ENCODE data around the gene TTPAL. TPM values are rescaled to one million over a fixed set of nuclear protein-coding genes. Genes with fewer than 3 reads are reported as not detected.

The TTPAL gene
- polyA plus RNA-seq, 1 of the 3 experiments (the other 2 are of a cell fraction), result 5.7 TPM

- H4K20me1 ChIP-seq (ENCODE audit: insufficient read depth), result no peaks in the 10 kb centered on the region
- no peak overlapping the region for H2AFZ ChIP-seq (ENCODE audit: low read depth)
- ChIA-PET POLR2A (no interaction called here), CTCF (no interaction called here)
- peaks cover 0 to 44% of the 10 kb centered on the region in 2 experiments; a peak in 2 of 4 replicates for H3K4me1 ChIP-seq (ENCODE audit: control insufficient read depth in 1 of 2, insufficient read depth in 2 of 2, low read depth in 1 of 2, low read length in 1 of 2)
- DNase-seq, result no peak
- peak overlapping the region; percentile 70 for H3K9ac ChIP-seq
- no peak overlapping the region for H3K4me3 ChIP-seq (ENCODE audit: low read depth in 2 of 2, low read length in 1 of 2)
- peaks cover 56% of the 10 kb centered on the region for H3F3A ChIP-seq (replicated peaks; ENCODE audit: insufficient read depth)
- H3K79me2 ChIP-seq (ENCODE audit: insufficient read depth), result peaks cover 19% of the 10 kb centered on the region; the same call in 1 of the 2 replicates
- H3K4me2 ChIP-seq, result peak overlapping the region; percentile 61; the same call in 1 of the 2 replicates
- H3K9me2 ChIP-seq, result no peaks in the 10 kb centered on the region
- H3K27me3 ChIP-seq (ENCODE audit: insufficient read depth), result no peaks in the 10 kb centered on the region
- peaks cover 50 to 73% of the 10 kb centered on the region in 2 experiments for H3K36me3 ChIP-seq (replicated peaks in 1 of 2; ENCODE audit: control insufficient read depth in 1 of 2, insufficient read depth in 2 of 2, low read length in 1 of 2)
- 35% methylated on average over 3 of the region's 3 CpGs for WGBS (ENCODE audit: low lambda C conversion rate)
- H3K9me3 ChIP-seq, result no peaks in the 10 kb centered on the region
- peak overlapping the region in 1 of 2 experiments; percentile 100; a peak in 2 of 4 replicates for H3K27ac ChIP-seq (ENCODE audit: low read depth in 2 of 2, low read length in 1 of 2)
- TF ChIP-seq CTCF (IDR thresholded peaks at IDR 0.05) (no peak), FOXJ3 (CRISPR knock-in tag; IDR thresholded peaks at IDR 0.05) (no peak), SMC3 (IDR thresholded peaks at IDR 0.05; ENCODE audit: low read depth, low read length) (no peak), EZH2phosphoT487 (IDR thresholded peaks at IDR 0.05; ENCODE audit: borderline replicate concordance, low read depth) (no peak), IRF3 (IDR thresholded peaks at IDR 0.05; ENCODE audit: low read depth, low read length) (no peak), TCF12 (IDR thresholded peaks at IDR 0.05) (peak; percentile 65; the same call in 1 of the 2 replicates), USF1 (IDR thresholded peaks at IDR 0.05; ENCODE audit: borderline replicate concordance, low read depth) (no peak), POLR2AphosphoS5 (IDR thresholded peaks at IDR 0.05; ENCODE audit: low read depth, low read length) (peak; percentile 26; the same call in 1 of the 2 replicates), NFIC (IDR thresholded peaks at IDR 0.05; ENCODE audit: borderline replicate concordance) (no peak), GABPA (IDR thresholded peaks at IDR 0.05; ENCODE audit: low read depth) (no peak), CHD2 (IDR thresholded peaks at IDR 0.05; ENCODE audit: low read length, partially characterized antibody) (no peak), SIN3A (IDR thresholded peaks at IDR 0.05; ENCODE audit: borderline replicate concordance, low read depth, low read length) (no peak), RFX5 (IDR thresholded peaks at IDR 0.05; ENCODE audit: low read length) (no peak), ZBTB33 (IDR thresholded peaks at IDR 0.05; ENCODE audit: borderline replicate concordance, low read depth) (0 out of 2 replicates have a peak, but pooled peaks have one; percentile 7), MEF2A (IDR thresholded peaks at IDR 0.05; ENCODE audit: borderline replicate concordance, low read depth) (no peak), RAD21 (IDR thresholded peaks at IDR 0.05; ENCODE audit: low read length) (no peak), NRF1 (IDR thresholded peaks at IDR 0.05; ENCODE audit: low read depth, low read length) (no peak), FOXM1 (IDR thresholded peaks at IDR 0.05; ENCODE audit: low read depth) (no peak), YY1 (IDR thresholded peaks at IDR 0.05; ENCODE audit: low read depth) (no peak), MXI1 (IDR thresholded peaks at IDR 0.05; ENCODE audit: low read depth, low read length) (no peak), EP300 (IDR thresholded peaks at IDR 0.05; ENCODE audit: borderline replicate concordance in 1 of 2, low read depth in 1 of 2, low read length in 1 of 2) (no peak), PBX3 (IDR thresholded peaks at IDR 0.05) (peak; percentile 36; the same call in 1 of the 2 replicates), JUND (IDR thresholded peaks at IDR 0.05) (peak; percentile 68), REST (IDR thresholded peaks at IDR 0.05; ENCODE audit: low read depth, low read length) (no peak)
These were observed 21.3 kb downstream of the TTPAL start for GRCh38 chr20:44496976-44497375.
